Small intestine (tissue), 7 donors: ENCODE data around the gene KCNK3. TPM values are rescaled to one million over a fixed set of nuclear protein-coding genes. Genes with fewer than 3 reads are reported as not detected.

Experiments
- DNase-seq, 2 donors: peaks; one replicate each; pipeline versions ENCODE4 v3.0.0 to v3.0.0-alpha.2; 2013
- FAIRE-seq: peaks from 2 replicates; lab custom pipeline; 2012; peaks lifted over from hg19 to GRCh38; lab: Jason Lieb, UNC
- H3K27ac ChIP-seq, 3 donors: one replicate each; pipeline ENCODE4 v1.5.1; 2013; ENCODE audit warnings: low read length in 2 of 3, mild to moderate bottlenecking in 2 of 3, control low read depth in 1 of 3, inconsistent platforms in 1 of 3, low read depth in 1 of 3, moderate library complexity in 1 of 3
- H3K27me3 ChIP-seq, 3 donors: one replicate each; pipeline ENCODE4 v1.6.1; 2013; ENCODE audit warnings: low read length in 3 of 3, inconsistent platforms in 1 of 3; ENCODE audit not compliant: control insufficient read depth in 3 of 3, insufficient read depth in 3 of 3
- H3K36me3 ChIP-seq, 3 donors: one replicate each; pipeline ENCODE4 v1.6.1; 2013; ENCODE audit warnings: low read length in 3 of 3, inconsistent platforms in 1 of 3, low read depth in 1 of 3, mild to moderate bottlenecking in 1 of 3, moderate library complexity in 1 of 3; ENCODE audit not compliant: control insufficient read depth in 3 of 3, insufficient read depth in 2 of 3
- H3K4me1 ChIP-seq, 3 donors: one replicate each; pipeline ENCODE4 v1.6.1; 2013; ENCODE audit warnings: low read length in 2 of 3, inconsistent platforms in 1 of 3, low read depth in 1 of 3, mild to moderate bottlenecking in 1 of 3, moderate library complexity in 1 of 3; ENCODE audit not compliant: control insufficient read depth in 3 of 3, insufficient read depth in 2 of 3
- H3K4me3 ChIP-seq, 3 donors: one replicate each; pipeline ENCODE4 v1.5.1; 2013; ENCODE audit warnings: low read length in 3 of 3, control low read depth in 1 of 3, inconsistent platforms in 1 of 3, low read depth in 1 of 3, mild to moderate bottlenecking in 1 of 3, moderate library complexity in 1 of 3
- H3K9me3 ChIP-seq, 2 donors: one replicate each; pipeline ENCODE4 v1.6.1; 2013; ENCODE audit warnings: low read depth in 1 of 2, low read length in 1 of 2; ENCODE audit not compliant: control insufficient read depth in 2 of 2, insufficient read depth in 1 of 2
- WGBS, 3 donors: extraction: QIAGEN DNeasy Blood & Tissue Kit; methylation state at CpG; one replicate each; pipeline ENCODE4 v1.1.7; 2013; 5-methylcytosine and 5-hydroxymethylcytosine counted together
- polyA plus RNA-seq, 4 donors: library from polyadenylated mRNA; stranded (reverse) in 3 of 4; unstranded in 1 of 4; fragments of 200-250 nt in 3 of 4; fragments of 120-200 nt in 1 of 4; gene quantifications; one replicate each; pipeline versions ENCODE4 v1.2.1 to v1.2.3, GENCODE V29; 2013
- donor health status: healthy with polysubstance abuse.
- donor health status: control.
- donor health status: control.
- donor health status: Bipolar disorder and iron deficiency.
- donor health status: healthy.

The KCNK3 gene
- polyA plus RNA-seq, 4 donors, result 0.22 to 3.3 (median 0.28) TPM

DNA sequence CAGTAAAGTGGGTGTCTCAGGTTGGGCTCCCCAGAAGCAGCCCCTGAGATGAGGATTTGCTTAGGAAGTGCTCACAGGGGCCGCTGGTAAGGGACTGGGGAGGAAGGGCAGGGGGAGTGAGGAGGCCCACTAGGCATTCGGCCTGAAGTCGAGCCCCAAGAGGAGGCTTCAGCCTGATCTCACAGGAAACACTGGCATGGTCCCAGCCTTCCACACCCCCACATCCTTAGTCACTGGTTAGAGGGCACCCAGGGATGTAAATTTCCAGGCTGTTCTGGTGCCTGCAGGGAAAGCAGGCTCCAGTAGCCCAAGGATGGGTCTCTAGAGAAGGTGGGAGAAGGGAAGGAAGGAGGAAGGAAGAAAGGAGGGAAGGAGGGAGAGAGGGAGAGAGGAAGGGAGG lies 22.4 kb upstream of the KCNK3 start:
- WGBS, 3 donors, result 29 to 48% (median 45%) methylated on average over 3 of the region's 3 CpGs
- Histone ChIP-seq H3K9me3 (no peaks in the 10 kb centered on the region), H3K27me3 (peaks cover 0 to 15% (median 0%) of the 10 kb centered on the region in 3 donors), H3K27ac (no peak overlapping the region), H3K36me3 (no peaks in the 10 kb centered on the region), H3K4me1 (no peaks in the 10 kb centered on the region), H3K4me3 (no peak overlapping the region)
- no peak for DNase-seq
- no peak for FAIRE-seq

DNA sequence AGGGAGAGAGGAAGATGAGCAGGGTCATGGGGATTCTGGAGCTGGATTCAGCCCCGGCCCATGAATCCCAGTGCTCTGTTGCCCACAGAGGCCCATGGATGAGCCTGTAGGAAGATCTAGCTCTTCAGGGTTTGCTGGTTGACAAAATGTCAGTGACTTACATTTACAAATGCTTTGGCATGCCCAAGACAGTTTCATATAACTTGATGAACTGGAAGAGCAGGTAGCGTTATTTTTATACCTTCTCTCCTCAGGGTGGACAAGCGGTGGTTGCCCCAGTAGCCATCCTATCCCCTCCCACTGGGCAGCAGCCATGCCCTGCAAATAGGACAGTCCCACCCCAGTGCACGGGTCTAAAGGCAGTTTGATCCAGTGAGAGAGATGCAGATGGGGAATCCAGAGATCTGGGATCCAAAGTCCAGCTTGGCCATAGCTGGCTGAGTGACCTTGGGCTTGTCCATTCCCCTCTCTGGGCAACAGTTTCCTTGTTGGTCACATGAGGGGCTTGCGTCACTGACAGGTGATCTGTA lies 21.5 kb upstream of the KCNK3 start:
- FAIRE-seq, result no peak
- H3K27me3 ChIP-seq, result peaks cover 0 to 15% (median 0%) of the 10 kb centered on the region in 3 donors

DNA sequence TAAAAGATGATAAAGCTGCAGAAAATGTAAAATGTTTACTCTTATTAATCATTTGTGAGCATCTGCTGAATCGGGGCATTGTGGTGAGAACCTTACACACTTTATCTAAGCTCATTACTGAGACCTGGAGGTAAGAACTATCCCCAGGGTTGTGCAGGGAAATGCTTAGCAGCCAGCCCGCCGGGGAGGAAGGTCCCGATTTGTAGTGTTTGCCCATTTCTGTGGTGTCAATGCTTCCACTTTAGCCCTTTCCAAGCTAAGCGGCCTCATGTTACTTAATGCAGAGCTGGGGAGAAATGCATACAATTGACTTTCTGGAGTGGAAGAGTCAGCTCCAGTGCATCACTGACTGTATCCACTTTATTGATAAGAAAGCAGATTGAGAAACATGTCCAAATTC lies 20.8 kb upstream of the KCNK3 start:
- H3K27ac ChIP-seq, result no peak overlapping the region
- no peaks in the 10 kb centered on the region for H3K4me1 ChIP-seq
- no peaks in the 10 kb centered on the region for H3K36me3 ChIP-seq
- H3K4me3 ChIP-seq, result no peak overlapping the region
- 72 to 83% (median 76%) methylated on average over 5 of the region's 5 CpGs for WGBS, 3 donors
- no peaks in the 10 kb centered on the region for H3K9me3 ChIP-seq
- peaks cover 0 to 15% (median 0%) of the 10 kb centered on the region in 3 donors for H3K27me3 ChIP-seq
- FAIRE-seq, result no peak
- DNase-seq, result no peak

More for the DNA sequence above, 21.5 kb upstream of the KCNK3 start:
- H3K9me3 ChIP-seq, result no peaks in the 10 kb centered on the region
- no peak overlapping the region for H3K27ac ChIP-seq
- H3K4me1 ChIP-seq, result no peaks in the 10 kb centered on the region
- H3K4me3 ChIP-seq, result no peak overlapping the region
- DNase-seq, result no peak
- no peaks in the 10 kb centered on the region for H3K36me3 ChIP-seq
- WGBS, 3 donors, result 64 to 82% (median 64%) methylated on average over 5 of the region's 5 CpGs

- DNase-seq (no peak), FAIRE-seq (no peak)
- Histone ChIP-seq H3K4me1 (no peaks in the 10 kb centered on the region), H3K9me3 (peaks cover 0 to under 1% of the 10 kb centered on the region in 2 donors), H3K36me3 (no peaks in the 10 kb centered on the region), H3K27ac (no peak overlapping the region), H3K4me3 (no peak overlapping the region), H3K27me3 (peaks cover 0 to 15% (median 0%) of the 10 kb centered on the region in 3 donors)
- WGBS, 3 donors, result 74 to 82% (median 77%) methylated on average over 11 of the region's 11 CpGs
Observed at GRCh38 chr2:26672112-26672817, 20.3 kb upstream of the KCNK3 start.

DNA sequence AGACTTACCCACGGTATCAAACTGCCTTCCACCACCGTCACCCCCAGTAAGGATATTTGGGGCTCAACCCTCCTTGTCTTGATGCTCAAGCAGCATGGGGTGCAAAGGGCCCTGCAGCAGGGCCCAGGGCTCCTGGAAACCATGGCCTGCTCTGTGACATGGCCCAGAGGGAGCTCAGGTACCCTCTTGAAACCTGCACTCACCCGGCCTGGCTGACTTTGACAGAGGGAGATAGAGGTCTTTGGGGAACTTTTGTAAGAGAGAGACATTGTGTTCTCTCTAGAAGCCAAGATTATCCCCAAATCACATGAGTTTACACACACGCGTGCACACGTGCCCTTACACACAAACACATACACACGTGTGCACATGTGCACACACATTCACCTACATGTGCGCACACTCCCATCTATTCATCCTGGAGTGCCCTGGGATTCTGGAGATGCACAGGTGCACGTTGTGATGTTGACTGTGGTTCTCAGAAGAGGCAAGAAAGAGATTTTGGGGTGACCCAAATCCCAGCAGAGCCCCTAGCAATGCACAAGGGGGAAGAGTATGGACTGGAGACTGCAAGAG lies 19.6 kb upstream of the KCNK3 start:
- 84 to 86% (median 86%) methylated on average over 9 of the region's 9 CpGs for WGBS, 3 donors
- no peak overlapping the region for H3K27ac ChIP-seq
- H3K27me3 ChIP-seq, result peaks cover 0 to 15% (median 2%) of the 10 kb centered on the region in 3 donors
- H3K4me3 ChIP-seq, result no peak overlapping the region
- FAIRE-seq (no peak), DNase-seq (no peak)
- H3K4me1 ChIP-seq, result no peaks in the 10 kb centered on the region
- peaks cover 0 to 5% of the 10 kb centered on the region in 2 donors for H3K9me3 ChIP-seq
- no peaks in the 10 kb centered on the region for H3K36me3 ChIP-seq

- H3K4me1 ChIP-seq, result no peaks in the 10 kb centered on the region
- H3K27ac ChIP-seq, result no peak overlapping the region
- H3K36me3 ChIP-seq, result no peaks in the 10 kb centered on the region
- H3K27me3 ChIP-seq, result peaks cover 0 to 14% (median 2%) of the 10 kb centered on the region in 3 donors
- no peak overlapping the region for H3K4me3 ChIP-seq
- FAIRE-seq (no peak), DNase-seq (no peak)
- peaks cover 0 to 5% of the 10 kb centered on the region in 2 donors for H3K9me3 ChIP-seq
- 80 to 85% (median 83%) methylated on average over 14 of the region's 14 CpGs for WGBS, 3 donors
Observed at GRCh38 chr2:26674002-26674751, 18.3 kb upstream of the KCNK3 start.

GRCh38 chr2:26674771-26675170 lies 17.8 kb upstream of the KCNK3 start:
- Histone ChIP-seq H3K4me3 (no peak overlapping the region), H3K36me3 (no peaks in the 10 kb centered on the region), H3K27ac (no peak overlapping the region), H3K4me1 (no peaks in the 10 kb centered on the region), H3K9me3 (peaks cover 0 to 5% of the 10 kb centered on the region in 2 donors), H3K27me3 (peaks cover 0 to 14% (median 2%) of the 10 kb centered on the region in 3 donors)
- no peak for FAIRE-seq
- DNase-seq, result no peak
- 82 to 89% (median 89%) methylated on average over 13 of the region's 13 CpGs for WGBS, 3 donors

GRCh38 chr2:26675651-26676255 lies 16.8 kb upstream of the KCNK3 start:
- Histone ChIP-seq H3K4me1 (no peaks in the 10 kb centered on the region), H3K27me3 (peaks cover 0 to 14% (median 2%) of the 10 kb centered on the region in 3 donors), H3K9me3 (peaks cover 0 to 5% of the 10 kb centered on the region in 2 donors), H3K36me3 (no peaks in the 10 kb centered on the region), H3K4me3 (no peak overlapping the region), H3K27ac (no peak overlapping the region)
- DNase-seq, result no peak
- 90 to 92% (median 90%) methylated on average over 6 of the region's 6 CpGs for WGBS, 3 donors
- FAIRE-seq, result no peak
